Upper lobe of left lung (tissue), 6 donors: ENCODE data around the gene MYO18B. TPM values are rescaled to one million over a fixed set of nuclear protein-coding genes. Genes with fewer than 3 reads are reported as not detected.

ENCODE experiments used
- ATAC-seq, 2 donors: fragments of 200-7000 bp; cut with Tn5 transposase; one replicate each; pipeline ENCODE4 v1.9.1; 2022; ENCODE audit warnings: mild to moderate bottlenecking in 2 of 2, moderate library complexity in 2 of 2; ENCODE audit not compliant: low FRiP score in 2 of 2
- DNase-seq, 2 donors: peaks; one replicate each; pipeline ENCODE4 v3.0.0-alpha.2; 2019 to 2020
- H3K27ac ChIP-seq, 4 donors: fragments of 200-600 bp; sonication (generic); one replicate each; pipeline ENCODE4 v1.5.1; 2016 to 2019
- H3K27me3 ChIP-seq, 4 donors: fragments of 200-600 bp; sonication (generic); one replicate each; pipeline ENCODE4 v1.5.1; 2017 to 2019
- H3K36me3 ChIP-seq, 4 donors: fragments of 200-600 bp; sonication (generic); one replicate each; pipeline ENCODE4 v1.5.1; 2016 to 2019
- H3K4me1 ChIP-seq, 4 donors: fragments of 200-600 bp; sonication (generic); one replicate each; pipeline ENCODE4 v1.5.1; 2018 to 2019
- H3K4me3 ChIP-seq, 4 donors: fragments of 200-600 bp; sonication (generic); one replicate each; pipeline ENCODE4 v1.5.1; 2017 to 2019; ENCODE audit warnings: mild to moderate bottlenecking in 2 of 4, moderate library complexity in 1 of 4
- H3K9me3 ChIP-seq, 4 donors: fragments of 200-600 bp; sonication (generic); one replicate each; pipeline ENCODE4 v1.5.1; 2018 to 2019
- CTCF ChIP-seq, 6 experiments: fragments of 450-650 bp in 4 of 6; fragments of 200-600 bp in 2 of 6; sonication (generic) in 2 of 6; IDR thresholded peaks; one replicate each; pipeline ENCODE4 v1.5.1; 2016 to 2019; ENCODE audit warnings: antibody characterized with exemption in 6 of 6
- EP300 ChIP-seq, 4 donors: sonication (generic); formaldehyde crosslinking; IDR thresholded peaks; one replicate each; pipeline ENCODE4 v1.5.1; 2017; ENCODE audit warnings: antibody characterized with exemption in 4 of 4, control low read depth in 2 of 4
- POLR2A ChIP-seq, 4 donors: fragments of 450-650 bp; IDR thresholded peaks; one replicate each; pipeline ENCODE4 v1.5.1; 2016 to 2017; ENCODE audit warnings: antibody characterized with exemption in 4 of 4, mild to moderate bottlenecking in 2 of 4
- POLR2AphosphoS5 ChIP-seq, 2 donors: sonication (generic); formaldehyde crosslinking; IDR thresholded peaks; one replicate each; pipeline ENCODE4 v1.5.1; 2017; ENCODE audit warnings: antibody characterized with exemption in 2 of 2
- WGBS, 2 donors: methylation state at CpG; one replicate each; pipeline ENCODE4 v1.1.5; 2017 to 2018; 5-methylcytosine and 5-hydroxymethylcytosine counted together
- total RNA-seq, 6 donors: library from RNA; depleted of rRNA in 4 of 6; stranded (reverse); fragments of >200 nt in 4 of 6; gene quantifications; one replicate each; pipeline versions ENCODE4 v1.1.0 to v1.2.1, GENCODE V29; 2016 to 2021
- donor health status: DM: no; HTN: no; CAD: no; lungs with moderate emphysema.
- donor health status: DM: no; HTN: yes; CAD: no; lungs with severe emphysema.

The MYO18B gene
- total RNA-seq, 6 donors from 2014 or later: 0.09 to 1.3 (median 0.17) TPM; not detected in 3

- DNase-seq: no peak
- Histone ChIP-seq H3K4me3 (no peak overlapping the region), H3K9me3 (no peaks in the 10 kb centered on the region), H3K27ac (no peak overlapping the region), H3K36me3 (no peaks in the 10 kb centered on the region), H3K27me3 (no peaks in the 10 kb centered on the region), H3K4me1 (no peaks in the 10 kb centered on the region)
- 72 to 77% methylated on average over 12 of the region's 12 CpGs for WGBS, 2 donors
- no peak for TF ChIP-seq CTCF (IDR thresholded peaks at IDR 0.05)
- ATAC-seq: no peak
Observed at GRCh38 chr22:25959818-25960774, 218.1 kb downstream of the MYO18B start.

DNA sequence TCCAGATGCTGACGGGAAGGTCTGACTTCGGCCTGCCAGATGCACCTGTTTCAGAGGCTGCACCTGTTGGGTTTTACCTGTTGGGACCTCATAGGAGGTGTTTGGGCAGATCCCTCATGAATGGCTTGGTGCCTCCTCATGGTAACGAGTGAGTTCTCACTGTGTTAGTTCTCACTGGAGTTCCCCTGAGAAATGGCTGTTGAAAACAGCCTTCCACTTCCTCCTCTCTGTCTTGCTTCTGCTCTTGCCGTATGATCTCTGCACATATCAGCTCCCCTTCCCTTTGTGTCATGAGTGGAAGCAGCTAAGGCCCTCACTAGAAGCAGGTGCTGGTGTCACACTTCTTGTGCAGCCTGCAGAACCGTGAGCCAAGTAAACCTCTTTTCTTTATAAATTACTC lies 219.7 kb downstream of the MYO18B start:
- ATAC-seq: no peak
- TF ChIP-seq EP300 (IDR thresholded peaks at IDR 0.05) (no peak), POLR2A (IDR thresholded peaks at IDR 0.05) (no peak), POLR2AphosphoS5 (IDR thresholded peaks at IDR 0.05) (no peak), CTCF (IDR thresholded peaks at IDR 0.05) (no peak)
- Histone ChIP-seq H3K9me3 (no peaks in the 10 kb centered on the region), H3K4me3 (no peak overlapping the region), H3K27ac (no peak overlapping the region), H3K4me1 (no peaks in the 10 kb centered on the region), H3K36me3 (no peaks in the 10 kb centered on the region), H3K27me3 (no peaks in the 10 kb centered on the region)
- WGBS, 2 donors: 74 to 75% methylated on average over 2 to 5 of the region's 5 CpGs
- DNase-seq: no peak

GRCh38 chr22:25962711-25963110 lies 220.7 kb downstream of the MYO18B start:
- no peaks in the 10 kb centered on the region for H3K4me1 ChIP-seq
- 80 to 84% methylated on average over 2 of the region's 2 CpGs for WGBS, 2 donors
- no peaks in the 10 kb centered on the region for H3K36me3 ChIP-seq
- H3K4me3 ChIP-seq: no peak overlapping the region
- ATAC-seq: no peak
- no peak for TF ChIP-seq POLR2A (IDR thresholded peaks at IDR 0.05)
- TF ChIP-seq EP300 (IDR thresholded peaks at IDR 0.05): no peak
- no peak for TF ChIP-seq CTCF (IDR thresholded peaks at IDR 0.05)
- TF ChIP-seq POLR2AphosphoS5 (IDR thresholded peaks at IDR 0.05): no peak
- no peak for DNase-seq
- H3K27ac ChIP-seq: no peak overlapping the region
- H3K27me3 ChIP-seq: no peaks in the 10 kb centered on the region
- no peaks in the 10 kb centered on the region for H3K9me3 ChIP-seq

DNA sequence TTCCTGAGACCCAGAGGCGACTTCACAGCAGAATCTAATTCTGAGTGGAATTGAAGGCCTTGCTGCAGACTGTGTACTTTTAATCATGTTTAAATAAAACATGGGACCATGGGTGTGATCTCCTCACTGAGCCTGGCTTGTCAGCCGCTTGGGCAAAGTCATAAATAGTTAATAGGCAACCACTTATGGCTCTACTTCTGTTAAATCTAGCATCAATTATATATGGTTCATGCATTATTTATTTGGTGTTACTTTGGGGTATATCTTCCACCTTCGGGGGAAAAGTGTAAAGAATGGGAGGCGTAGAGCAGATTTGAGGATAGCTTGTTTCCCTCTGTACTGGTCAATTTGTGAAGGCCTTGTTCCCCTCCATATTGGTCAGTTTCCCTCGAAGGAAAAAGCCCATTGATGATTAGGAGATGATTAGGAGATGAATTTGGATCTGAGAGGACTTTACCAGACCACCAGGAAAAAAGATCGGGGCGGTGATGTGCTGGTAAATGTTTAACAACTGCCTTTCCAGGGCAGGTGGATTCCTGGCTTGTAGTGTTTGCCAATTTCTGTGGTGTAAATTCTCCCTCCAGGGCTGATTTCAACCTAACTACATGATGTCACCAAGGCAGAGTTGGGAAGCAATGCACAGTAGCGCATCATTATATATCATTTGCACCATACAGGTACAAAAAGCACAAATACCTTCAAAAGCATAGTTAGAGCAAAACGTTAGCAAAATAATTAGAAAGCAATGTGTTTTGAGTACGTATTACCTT lies 223.2 kb downstream of the MYO18B start:
- WGBS, 2 donors: 83 to 90% methylated on average over 10 of the region's 10 CpGs
- Histone ChIP-seq H3K4me3 (no peak overlapping the region), H3K27me3 (no peaks in the 10 kb centered on the region)

More for the DNA sequence above, 223.2 kb downstream of the MYO18B start:
- no peak overlapping the region for H3K27ac ChIP-seq
- no peaks in the 10 kb centered on the region for H3K4me1 ChIP-seq
- ATAC-seq (no peak), DNase-seq (no peak)
- no peaks in the 10 kb centered on the region for H3K36me3 ChIP-seq
- H3K9me3 ChIP-seq: no peaks in the 10 kb centered on the region
- TF ChIP-seq POLR2A (IDR thresholded peaks at IDR 0.05): no peak
- no peak for TF ChIP-seq CTCF (IDR thresholded peaks at IDR 0.05)
- TF ChIP-seq POLR2AphosphoS5 (IDR thresholded peaks at IDR 0.05): no peak
